NCI-H146 (cell line): Measurements from ENCODE around the gene GTPBP6.
"Not testable (repeated sequence)": the region's sequence is repeated elsewhere in the genome, so short reads cannot be mapped to it uniquely, and the experiment has no call there.

ENCODE experiments used
- DNase-seq: peaks from one replicate; lab custom pipeline; 2025; lab: John Stamatoyannopoulos, UW

The GTPBP6 gene

GRCh38 chrX:351736-352135 lies 33.1 kb upstream of the GTPBP6 start:
- no peak for DNase-seq

DNA sequence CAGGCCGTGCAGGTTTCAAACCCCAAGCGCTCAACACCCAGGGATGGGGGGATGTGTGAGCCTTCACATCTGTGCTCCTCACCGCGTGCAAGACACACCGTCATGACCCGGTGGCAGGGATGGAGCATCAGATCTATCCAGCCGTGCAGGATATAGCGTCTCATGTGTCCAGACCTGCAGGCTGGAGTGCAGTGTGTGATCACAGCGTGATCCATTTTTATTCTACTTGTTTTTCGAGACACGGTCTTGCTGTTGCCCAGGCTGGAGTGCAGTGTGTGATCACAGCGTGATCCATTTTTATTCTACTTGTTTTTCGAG lies 32.7 kb upstream of the GTPBP6 start:
- not testable (repeated sequence) for DNase-seq

GRCh38 chrX:350534-351323 lies 32.1 kb upstream of the GTPBP6 start:
- DNase-seq, result peak; percentile 81

GRCh38 chrX:350148-350533 lies 31.5 kb upstream of the GTPBP6 start:
- no peak for DNase-seq

DNA sequence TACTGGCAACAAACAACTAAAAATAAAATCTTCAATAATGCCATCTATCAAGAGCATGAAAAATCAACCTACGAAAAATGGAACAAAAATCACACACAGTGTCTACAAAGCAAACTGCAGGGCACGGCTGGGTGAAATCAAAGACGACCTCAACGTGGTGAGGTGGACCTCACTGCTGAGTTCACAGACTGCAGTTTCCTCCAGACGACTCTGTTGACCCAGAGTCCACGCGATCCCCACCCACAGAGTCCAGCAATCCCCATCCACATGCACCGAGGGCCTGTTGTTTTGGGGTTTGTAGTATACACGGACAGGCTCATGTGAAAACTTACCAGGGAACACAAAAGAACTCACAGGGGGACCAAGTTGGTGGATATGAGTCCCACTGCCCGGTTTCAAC lies 31.1 kb upstream of the GTPBP6 start:
- no peak for DNase-seq

DNA sequence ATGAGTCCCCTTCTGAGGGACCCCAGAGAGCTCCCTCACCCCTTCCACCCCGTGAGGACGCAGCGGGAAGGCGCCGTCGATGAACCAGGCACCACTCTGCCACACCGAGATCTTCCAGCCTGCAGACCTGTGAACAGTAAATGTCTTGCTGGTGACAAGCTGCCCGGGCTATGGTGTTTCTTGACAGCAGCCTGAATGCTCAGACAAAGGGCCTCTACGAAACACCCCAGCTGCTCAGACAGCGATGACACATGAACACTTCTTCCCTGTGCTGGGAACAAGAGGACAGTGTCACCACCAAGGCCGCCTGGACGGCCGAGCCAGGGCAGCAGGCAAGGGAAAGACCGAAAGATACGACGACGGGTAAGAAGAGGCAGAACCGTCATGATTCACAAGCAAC lies 30.6 kb upstream of the GTPBP6 start:
- no peak for DNase-seq

GRCh38 chrX:348461-349117 lies 30.0 kb upstream of the GTPBP6 start:
- no peak for DNase-seq

GRCh38 chrX:347351-348117 lies 28.9 kb upstream of the GTPBP6 start:
- no peak for DNase-seq

GRCh38 chrX:346034-346813 lies 27.6 kb upstream of the GTPBP6 start:
- no peak for DNase-seq

DNA sequence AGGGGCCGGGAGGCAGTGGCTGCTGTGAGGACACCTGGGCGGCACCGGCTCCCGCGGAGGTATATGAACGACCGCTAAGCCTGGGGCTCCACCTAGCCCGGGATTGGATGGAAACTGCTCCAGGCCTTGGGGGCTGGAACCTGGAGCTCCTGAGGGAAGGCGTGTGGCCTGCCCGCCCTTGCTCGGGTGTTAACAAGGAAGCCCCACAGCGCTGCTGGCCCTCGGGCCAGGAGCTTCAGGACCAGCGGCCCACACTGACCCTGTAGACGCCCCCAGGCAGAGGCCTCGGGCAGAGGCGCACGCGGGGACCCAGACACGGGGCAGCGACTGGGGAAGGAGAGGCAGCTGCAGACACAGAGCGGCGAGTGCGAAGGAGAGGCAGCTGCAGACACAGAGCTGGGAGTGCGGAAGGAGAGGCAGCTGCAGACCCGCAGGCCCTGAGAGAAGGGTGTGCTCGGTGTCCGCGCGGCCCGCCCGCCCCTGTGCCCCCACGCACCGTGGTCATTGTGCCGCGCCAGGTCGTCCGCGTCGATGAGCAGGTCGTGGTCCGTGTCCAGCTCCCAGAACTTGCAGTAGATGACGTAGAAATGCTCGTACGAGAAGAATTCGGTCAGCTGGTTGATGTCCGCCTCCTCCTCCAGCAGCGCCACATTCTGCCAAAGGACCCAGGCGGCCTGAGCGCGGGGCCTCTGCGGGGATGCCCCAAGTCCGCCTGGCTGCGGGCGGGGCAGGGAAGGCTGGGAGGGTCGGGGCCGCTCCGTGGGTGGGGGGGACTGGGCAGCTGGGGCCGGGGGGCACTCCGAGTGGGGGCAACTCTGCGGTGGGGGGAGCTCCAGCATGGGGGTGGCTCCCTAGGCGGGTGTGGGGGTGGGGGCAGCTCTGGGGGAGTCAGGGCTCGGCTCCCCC lies 26.7 kb upstream of the GTPBP6 start:
- no peak for DNase-seq

DNA sequence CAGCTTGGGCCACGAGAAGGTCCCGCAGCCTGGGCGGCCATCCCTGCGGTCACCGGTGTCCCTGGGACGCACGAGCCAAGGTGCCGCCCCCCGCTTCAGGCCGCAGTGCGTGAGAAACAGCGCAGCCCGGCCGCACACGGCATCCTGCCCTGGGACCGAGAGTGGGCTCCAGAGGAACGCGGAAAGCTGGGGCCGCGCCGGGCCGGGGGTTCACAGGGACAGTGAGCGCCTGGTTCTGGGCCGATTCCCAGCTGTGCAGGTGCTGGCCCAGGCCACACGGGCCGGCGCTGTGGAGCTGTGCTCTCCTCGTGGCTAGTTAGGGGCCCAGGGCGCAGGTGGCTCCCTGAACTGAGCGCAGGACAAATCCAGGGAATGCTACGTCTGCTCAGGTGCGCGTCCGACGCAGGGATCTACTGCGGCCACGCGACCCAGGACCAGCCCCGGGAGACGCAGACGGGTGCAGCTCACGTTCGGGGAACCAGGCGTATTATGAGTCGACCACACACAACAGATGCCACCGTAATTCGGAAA lies 25.8 kb upstream of the GTPBP6 start:
- no peak for DNase-seq

GRCh38 chrX:341541-342101 lies 23.0 kb upstream of the GTPBP6 start:
- DNase-seq, result no peak

DNA sequence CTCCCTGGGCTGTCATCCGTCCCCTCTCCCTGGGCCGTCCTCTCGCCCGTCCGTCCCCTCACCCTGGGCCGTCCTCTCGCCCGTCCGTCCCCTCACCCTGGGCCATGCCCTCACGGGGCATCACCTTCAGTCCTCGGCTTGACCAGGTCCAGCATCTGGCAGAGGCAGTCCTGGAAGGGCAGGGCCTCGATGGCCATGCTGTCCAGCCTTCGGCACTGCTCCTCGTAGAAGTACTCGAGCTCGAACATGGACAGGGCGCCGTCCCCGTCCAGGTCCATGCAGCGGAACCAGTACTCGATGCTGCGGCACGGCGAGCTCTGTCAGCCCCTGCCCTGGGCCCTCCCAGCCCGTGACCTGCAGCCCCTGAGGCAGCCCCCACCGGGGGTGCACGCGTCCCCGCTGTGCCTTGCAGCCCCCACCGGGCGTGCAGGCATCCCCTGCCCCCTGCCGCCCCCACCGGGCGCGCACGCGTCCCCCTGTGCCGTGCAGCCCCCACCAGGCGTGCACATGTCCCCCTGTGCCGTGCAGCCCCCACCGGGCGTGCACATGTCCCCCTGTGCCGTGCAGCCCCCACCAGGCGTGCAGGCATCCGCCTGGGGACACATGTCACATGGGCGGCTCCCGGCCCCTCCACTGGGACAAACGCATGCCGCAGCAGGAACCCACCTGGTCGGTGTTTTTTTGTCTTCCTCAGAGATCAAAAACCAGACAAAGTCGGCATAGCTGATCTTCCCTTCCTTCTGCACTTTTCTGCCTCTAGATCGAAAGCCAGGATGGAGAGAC lies 22.2 kb upstream of the GTPBP6 start:
- DNase-seq, result no peak

- DNase-seq, result no peak
Observed at GRCh38 chrX:340121-340520, 21.5 kb upstream of the GTPBP6 start.

DNA sequence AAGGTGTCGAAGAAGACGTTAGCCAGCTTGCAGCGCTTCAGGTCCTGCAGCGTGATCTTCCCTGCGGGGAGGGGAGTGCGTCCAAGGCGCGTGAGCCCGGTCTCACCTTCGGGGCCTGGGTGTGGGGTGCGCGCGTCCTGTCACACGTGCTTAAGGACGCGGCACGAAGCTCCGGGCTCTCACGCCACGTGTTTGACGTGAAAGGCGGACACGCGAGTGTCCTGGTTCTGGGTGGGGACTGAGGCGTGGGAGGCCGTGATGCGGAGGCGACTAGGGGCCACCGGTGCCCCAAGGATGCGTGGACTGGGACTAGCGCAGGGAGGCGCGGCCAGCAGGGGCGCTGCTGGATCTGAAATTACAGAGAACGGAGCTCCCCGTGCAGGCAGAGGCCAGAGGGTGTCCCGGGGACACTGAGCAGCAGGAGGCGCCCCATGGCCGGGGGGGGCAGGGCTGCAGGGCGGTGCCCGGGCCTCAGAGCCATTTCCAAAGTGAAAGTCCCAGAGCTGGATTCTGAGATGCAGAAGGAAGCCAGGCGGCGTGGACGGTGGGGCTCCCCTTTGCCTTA lies 20.3 kb upstream of the GTPBP6 start:
- no peak for DNase-seq

DNA sequence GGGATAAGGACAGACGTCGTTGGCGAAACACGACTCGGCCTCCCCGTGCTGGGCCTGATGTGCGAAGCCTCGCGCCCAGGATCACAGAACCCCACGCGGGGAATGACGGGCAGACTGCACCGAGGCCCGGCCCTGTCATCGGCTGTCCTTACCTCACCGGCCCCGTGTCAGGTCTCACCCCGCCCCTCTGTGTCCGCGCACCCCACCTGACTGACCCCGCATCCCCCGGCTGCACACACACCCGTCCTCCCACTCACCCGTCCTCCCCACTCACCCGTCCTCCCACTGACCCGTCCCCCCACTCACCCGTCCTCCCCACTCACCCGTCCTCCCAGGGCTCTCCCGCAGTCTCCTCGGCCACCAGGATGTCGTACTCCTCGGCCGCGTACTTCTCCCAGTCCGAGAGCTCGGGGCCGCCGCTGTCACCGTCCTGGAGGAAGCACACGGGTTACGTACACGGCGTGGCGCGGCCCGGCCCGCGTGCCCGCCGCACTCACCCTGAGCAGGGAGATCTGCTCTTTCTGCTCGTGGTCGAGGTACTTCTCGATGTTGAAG lies 19.8 kb upstream of the GTPBP6 start:
- no peak for DNase-seq

DNA sequence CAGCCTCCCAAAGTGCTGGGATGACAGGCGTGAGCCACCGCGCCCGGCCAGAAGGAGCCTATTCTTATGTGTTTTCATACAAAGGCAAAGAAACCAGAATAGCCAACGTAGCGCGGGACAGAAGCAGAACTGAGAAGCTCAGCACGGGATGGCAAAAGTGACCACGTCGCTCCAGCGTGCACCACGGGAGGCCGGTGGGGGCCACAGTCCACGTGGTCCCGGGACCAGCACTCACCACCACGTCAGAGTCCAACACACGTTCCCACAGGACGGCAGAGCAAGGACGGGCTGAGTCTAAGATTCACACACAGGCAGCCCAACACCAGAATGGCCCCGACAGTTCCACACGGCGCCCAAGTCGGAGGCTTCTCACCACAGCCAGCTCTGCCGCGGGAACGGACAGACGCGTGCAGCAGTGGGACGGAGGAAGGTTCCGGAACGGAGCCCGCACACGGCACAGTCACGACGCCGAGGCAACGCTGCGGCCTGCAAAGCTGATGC lies 18.8 kb upstream of the GTPBP6 start:
- no peak for DNase-seq

GRCh38 chrX:336227-336626 lies 17.6 kb upstream of the GTPBP6 start:
- DNase-seq, result no peak

- DNase-seq, result no peak
Observed at GRCh38 chrX:335758-336155, 17.2 kb upstream of the GTPBP6 start.
